B cell (primary cell): ENCODE data around the gene ABLIM3. TPM values are rescaled to one million over a fixed set of nuclear protein-coding genes. Genes with fewer than 3 reads are reported as not detected.

ENCODE experiments used
- ATAC-seq: fragments of 200-7000 bp; cut with Tn5 transposase; one replicate; pipeline ENCODE4 v1.10.0; 2021; ENCODE audit warnings: low read depth, mild to moderate bottlenecking, moderate number of reproducible peaks, moderate library complexity
- CTCF ChIA-PET: fragments of 350-600 bp; sonication (Branson Sonifier 250); formaldehyde crosslinking; loops from one replicate; lab custom pipeline; 2021; ENCODE audit warnings: antibody characterized with exemption, inconsistent platforms; lab: Charles Lee
- POLR2A ChIA-PET: fragments of 350-600 bp; sonication (Branson Sonifier 250); formaldehyde crosslinking; loops from one replicate; lab custom pipeline; 2021; ENCODE audit warnings: antibody characterized with exemption; lab: Charles Lee
- DNase-seq: peaks from one replicate; pipeline ENCODE4 v3.0.0; 2013
- H2AFZ ChIP-seq: 2 replicates; pipeline ENCODE4 v1.6.1; 2012; ENCODE audit warnings: mild to moderate bottlenecking, low read depth, low read length; ENCODE audit not compliant: insufficient read depth, poor library complexity, severe bottlenecking
- H3K27ac ChIP-seq, 2 donors: 1 replicate in 1 of 2; 2 replicates in 1 of 2; pipeline ENCODE4 v1.5.1; 2012 to 2013; ENCODE audit warnings: low read length in 2 of 2, mild to moderate bottlenecking in 2 of 2, moderate library complexity in 1 of 2
- H3K27me3 ChIP-seq, 4 experiments: fragments of 200-600 bp in 1 of 4; sonication (generic) in 1 of 4; replicated peaks in 1 of 4; 1 replicate in 2 of 4; 2 replicates in 2 of 4; pipeline versions ENCODE4 v1.6.1 to v1.7.0; 2013 to 2016; ENCODE audit warnings: low read length in 3 of 4, mild to moderate bottlenecking in 2 of 4, mixed read lengths in 1 of 4, moderate library complexity in 1 of 4; ENCODE audit not compliant: insufficient read depth in 4 of 4, control insufficient read depth in 3 of 4; ENCODE audit errors: control extremely low read depth in 1 of 4
- H3K36me3 ChIP-seq, 2 experiments: replicated peaks in 1 of 2; 1 replicate in 1 of 2; 2 replicates in 1 of 2; pipeline versions ENCODE4 v1.6.1 to v1.7.1; 2013; ENCODE audit warnings: low read length in 1 of 2; ENCODE audit not compliant: insufficient read depth in 2 of 2, control insufficient read depth in 1 of 2; ENCODE audit errors: control extremely low read depth in 1 of 2, extremely low read depth in 1 of 2
- H3K4me1 ChIP-seq, 2 donors: fragments of 200-600 bp in 1 of 2; sonication (generic) in 1 of 2; 1 replicate in 1 of 2; 2 replicates in 1 of 2; pipeline versions ENCODE4 v1.5.1 to v1.6.1; 2013 to 2017; ENCODE audit warnings: low read length in 2 of 2; ENCODE audit not compliant: control insufficient read depth in 2 of 2, insufficient read depth in 2 of 2
- H3K4me2 ChIP-seq: replicated peaks from 2 replicates; pipeline ENCODE3; 2012; ENCODE audit warnings: mild to moderate bottlenecking, low read depth, low read length; ENCODE audit not compliant: poor library complexity, severe bottlenecking
- H3K4me3 ChIP-seq, 5 experiments: fragments of 200-600 bp in 1 of 5; sonication (generic) in 1 of 5; 1 replicate in 3 of 5; 2 replicates in 2 of 5; pipeline versions ENCODE4 v1.5.1 to v1.7.0; 2011 to 2016; ENCODE audit warnings: low read length in 4 of 5, mild to moderate bottlenecking in 4 of 5, low read depth in 2 of 5, control low read depth in 1 of 5, moderate library complexity in 1 of 5; ENCODE audit not compliant: insufficient read depth in 1 of 5; ENCODE audit errors: control extremely low read depth in 1 of 5, extremely low read depth in 1 of 5
- H3K79me2 ChIP-seq: fragments of 200-600 bp; sonication (generic); one replicate; pipeline ENCODE4 v1.6.0; 2016; ENCODE audit warnings: low read length; ENCODE audit not compliant: control insufficient read depth, insufficient read depth
- H3K9ac ChIP-seq: fragments of 200-600 bp; sonication (generic); 2 replicates; pipeline ENCODE4 v1.6.1; 2017; ENCODE audit warnings: mild to moderate bottlenecking, low read length, moderate library complexity
- H3K9me3 ChIP-seq, 3 donors: one replicate each; pipeline versions ENCODE4 v1.6.1 to v1.7.1; 2013; ENCODE audit warnings: low read length in 2 of 3; ENCODE audit not compliant: control insufficient read depth in 2 of 3, insufficient read depth in 1 of 3; ENCODE audit errors: control extremely low read depth in 1 of 3
- H4K20me1 ChIP-seq: 2 replicates; pipeline ENCODE4 v1.6.0; 2012; ENCODE audit warnings: mild to moderate bottlenecking, low read length; ENCODE audit not compliant: insufficient read depth, control insufficient read depth, poor library complexity, severe bottlenecking
- H3K27ac Mint-ChIP-seq: one replicate; pipeline ENCODE4 v1.8.0; 2021; ENCODE audit warnings: mixed read lengths
- H3K27me3 Mint-ChIP-seq: one replicate; pipeline ENCODE4 v1.8.0; 2021; ENCODE audit warnings: mixed read lengths
- H3K4me1 Mint-ChIP-seq: one replicate; pipeline ENCODE4 v1.8.0; 2021; ENCODE audit warnings: mixed read lengths
- H3K4me3 Mint-ChIP-seq: one replicate; pipeline ENCODE4 v1.8.0; 2021; ENCODE audit warnings: mixed read lengths
- H3K9me3 Mint-ChIP-seq: one replicate; pipeline ENCODE4 v1.8.0; 2022; ENCODE audit warnings: mixed read lengths; ENCODE audit not compliant: insufficient read depth
- CTCF ChIP-seq: fragments of 200-600 bp; IDR thresholded peaks from one replicate; pipeline ENCODE4 v1.8.0; 2022; ENCODE audit warnings: antibody characterized with exemption, mild to moderate bottlenecking
- EZH2 ChIP-seq: IDR thresholded peaks from 2 replicates; pipeline ENCODE4 v1.6.1; 2012; ENCODE audit warnings: borderline replicate concordance, low read depth, mild to moderate bottlenecking, moderate library complexity, low read length; ENCODE audit not compliant: insufficient read depth, poor library complexity, severe bottlenecking
- WGBS: methylation state at CpG from one replicate; pipeline ENCODE4 v1.1.5; 2013; ENCODE audit warnings: missing lambda C conversion rate; ENCODE audit not compliant: insufficient coverage; 5-methylcytosine and 5-hydroxymethylcytosine counted together
- intact Hi-C: fragments of 100-400 bp; cut with micrococcal nuclease; formaldehyde crosslinking; loops from one replicate; pipeline ENCODE4 v1.10.0; 2022
- polyA plus RNA-seq: library from polyadenylated mRNA; depleted of rRNA; stranded (reverse); fragments of >200 nt; gene quantifications from 2 replicates; pipeline ENCODE4 v1.2.3, GENCODE V29; 2012
- total RNA-seq, 2 donors: library from RNA; stranded (reverse); fragments of 120-200 nt in 1 of 2; gene quantifications; 1 replicate in 1 of 2; 2 replicates in 1 of 2; pipeline versions ENCODE4 v1.2.3 to v1.2.4, GENCODE V29; 2013 to 2022

ABLIM3 gene
- total and polyA plus RNA-seq, 2 donors (not counting 1 experiment from before 2014, with no cell fraction given) = not detected

GRCh38 chr5:149265068-149265465 lies 123.8 kb downstream of the ABLIM3 start:
- no peaks in the 10 kb centered on the region for H3K4me1 ChIP-seq
- H3K4me2 ChIP-seq = no peak overlapping the region
- DNase-seq (no peak), ATAC-seq (no peak)
- Mint-ChIP-seq H3K27me3 (peaks cover 27% of the 10 kb centered on the region), H3K27ac (no peak overlapping the region), H3K9me3 (peaks cover 16% of the 10 kb centered on the region), H3K4me3 (no peak overlapping the region), H3K4me1 (peaks cover 2% of the 10 kb centered on the region)
- peaks cover 0 to 10% (median 4%) of the 10 kb centered on the region in 4 experiments for H3K27me3 ChIP-seq
- no peak overlapping the region for H3K4me3 ChIP-seq
- peaks cover 2 to 36% (median 19%) of the 10 kb centered on the region in 3 donors for H3K9me3 ChIP-seq
- no peak overlapping the region for H3K9ac ChIP-seq
- no peaks in the 10 kb centered on the region for H3K79me2 ChIP-seq
- ChIA-PET CTCF (no interaction called here), POLR2A (no interaction called here)
- H2AFZ ChIP-seq = no peak overlapping the region
- 96% methylated on average over 5 of the region's 7 CpGs for WGBS
- H3K36me3 ChIP-seq = no peaks in the 10 kb centered on the region
- no peaks in the 10 kb centered on the region for H4K20me1 ChIP-seq
- intact Hi-C loops = no loop called here
- no peak for TF ChIP-seq CTCF
- no peak overlapping the region for H3K27ac ChIP-seq

- no peak overlapping the region for H3K4me3 Mint-ChIP-seq
- Histone ChIP-seq H2AFZ (no peak overlapping the region), H3K27me3 (peaks cover 0 to 15% (median 5%) of the 10 kb centered on the region in 4 experiments), H3K4me1 (no peaks in the 10 kb centered on the region), H3K9ac (no peak overlapping the region), H4K20me1 (no peaks in the 10 kb centered on the region), H3K79me2 (no peaks in the 10 kb centered on the region), H3K9me3 (peaks cover 2 to 41% (median 19%) of the 10 kb centered on the region in 3 donors), H3K27ac (no peak overlapping the region), H3K4me3 (no peak overlapping the region), H3K36me3 (no peaks in the 10 kb centered on the region), H3K4me2 (no peak overlapping the region)
- peaks cover 16% of the 10 kb centered on the region for H3K9me3 Mint-ChIP-seq
- no peak for ATAC-seq
- TF ChIP-seq EZH2 (no peak), CTCF (no peak)
- CTCF ChIA-PET = no interaction called here
- 7% methylated on average over 2 of the region's 4 CpGs for WGBS
- H3K27me3 Mint-ChIP-seq = peaks cover 24% of the 10 kb centered on the region
- no peak for DNase-seq
- H3K27ac Mint-ChIP-seq = no peak overlapping the region
- POLR2A ChIA-PET = no interaction called here
- intact Hi-C loops = no loop called here
- H3K4me1 Mint-ChIP-seq = peaks cover 2% of the 10 kb centered on the region
Observed at GRCh38 chr5:149265597-149265996, 124.3 kb downstream of the ABLIM3 start.
